Measurements from ENCODE around the gene ARHGEF39. TPM values are rescaled to one million over a fixed set of nuclear protein-coding genes. Genes with fewer than 3 reads are reported as not detected.
"Not testable (repeated sequence)": the region's sequence is repeated elsewhere in the genome, so short reads cannot be mapped to it uniquely, and the experiment has no call there.

ARHGEF39 gene
- total RNA-seq, 5 donors from 2014 or later (not counting 1 experiment from before 2014, with no cell fraction given): 0.12 to 1.3 (median 0.57) TPM

DNA sequence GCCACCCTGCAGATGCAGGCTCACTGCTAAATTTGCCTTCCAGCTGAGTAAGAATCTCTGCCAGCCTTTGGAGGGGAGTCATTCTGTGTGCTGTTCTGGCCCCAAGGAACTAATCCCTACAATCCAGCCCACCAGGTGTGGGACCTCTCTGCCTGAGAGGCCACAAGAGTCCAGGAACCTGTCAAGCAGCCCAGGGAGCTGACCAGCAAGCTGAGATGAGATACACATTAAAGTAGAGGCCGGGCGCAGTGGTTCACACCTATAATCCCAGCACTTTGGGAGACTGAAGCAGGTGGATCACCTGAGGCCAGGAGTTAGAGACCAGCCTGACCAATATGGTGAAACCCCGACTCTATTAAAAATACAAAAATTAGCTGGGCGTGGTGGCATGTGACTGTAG, 52.9 kb downstream of the ARHGEF39 start:
- H3K4me3 ChIP-seq (ENCODE audit: control insufficient read depth in 1 of 2, extremely low read depth in 1 of 2, low read length in 1 of 2); H3K4me3 Mint-ChIP-seq; ATAC-seq (replicated peaks in 1 of 4); H3K9me3 Mint-ChIP-seq; H3K36me3 Mint-ChIP-seq; H3K27ac Mint-ChIP-seq; H3K9me3 ChIP-seq; H3K27ac ChIP-seq (ENCODE audit: low read length); H3K27me3 Mint-ChIP-seq; H3K27me3 ChIP-seq (replicated peaks in 1 of 2; ENCODE audit: control insufficient read depth in 2 of 2, extremely low read depth in 1 of 2, insufficient read depth in 2 of 2, low read length in 1 of 2); DNase-seq; POLR2A ChIA-PET: not testable (repeated sequence)
- H3K4me1 Mint-ChIP-seq: peaks cover 25 to 31% (median 26%) of the 10 kb centered on the region in 3 donors
- CTCF ChIA-PET: interaction anchor here (0.6 to 2.5 kb wide), 13 partner anchors 24 to 214 kb away, joined by 3 to 15 read pairs (median 4); partner anchors contain the start of genes ARHGEF39 (in 1 of the 2), CCDC107 (in 1 of the 2) and RMRP (in 1 of the 2)
- H3K4me1 ChIP-seq (ENCODE audit: control insufficient read depth in 1 of 2, extremely low read depth in 1 of 2, insufficient read depth in 2 of 2, low read length in 2 of 2): peaks cover 0 to 23% of the 10 kb centered on the region in 2 experiments
- 100% methylated on average over 4 of the region's 4 CpGs for WGBS (ENCODE audit: insufficient coverage)
- H3K36me3 ChIP-seq (ENCODE audit: control insufficient read depth in 2 of 2, extremely low read depth in 1 of 2, insufficient read depth in 1 of 2, low read length in 1 of 2): peaks cover 0 to 27% of the 10 kb centered on the region in 2 donors

DNA sequence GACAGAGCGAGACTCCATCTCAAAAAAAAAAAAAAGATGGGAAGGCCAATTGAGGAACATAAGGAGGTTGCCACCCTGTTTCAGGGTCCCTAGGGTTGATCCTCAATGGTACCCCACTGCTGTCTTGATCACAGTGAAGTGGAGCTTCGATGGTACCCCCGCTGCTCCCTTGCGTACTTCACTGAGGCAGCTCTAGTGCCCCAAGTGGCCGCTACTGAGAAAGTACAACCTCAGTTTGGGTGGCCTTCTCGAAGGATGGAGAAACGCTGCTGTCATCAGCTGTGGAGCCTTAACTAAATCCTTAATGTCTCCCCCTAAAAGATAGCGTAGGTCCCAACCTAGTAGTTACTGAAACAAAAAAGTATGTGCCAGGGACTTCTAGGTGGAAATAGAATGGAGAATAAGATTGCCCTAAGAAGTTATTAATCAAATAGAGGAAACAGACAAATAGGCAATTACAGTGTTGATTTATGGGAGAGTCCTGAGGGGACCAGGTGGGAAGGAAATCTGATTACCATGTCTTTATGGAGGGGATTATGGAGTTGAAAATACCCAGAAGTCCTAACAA, 53.7 kb downstream of the ARHGEF39 start:
- Histone ChIP-seq H3K36me3 (ENCODE audit: control insufficient read depth in 2 of 2, extremely low read depth in 1 of 2, insufficient read depth in 1 of 2, low read length in 1 of 2) (peaks cover 0 to 27% of the 10 kb centered on the region in 2 donors), H3K4me3 (ENCODE audit: control insufficient read depth in 1 of 2, extremely low read depth in 1 of 2, low read length in 1 of 2) (no peak overlapping the region), H3K27me3 (replicated peaks in 1 of 2; ENCODE audit: control insufficient read depth in 2 of 2, extremely low read depth in 1 of 2, insufficient read depth in 2 of 2, low read length in 1 of 2) (no peaks in the 10 kb centered on the region), H3K4me1 (ENCODE audit: control insufficient read depth in 1 of 2, extremely low read depth in 1 of 2, insufficient read depth in 2 of 2, low read length in 2 of 2) (peaks cover 4 to 23% of the 10 kb centered on the region in 2 experiments), H3K9me3 (no peaks in the 10 kb centered on the region), H3K27ac (ENCODE audit: low read length) (no peak overlapping the region)
- DNase-seq (peak in 33 of 35 experiments; percentile 8 to 76 (median 50)), ATAC-seq (replicated peaks in 1 of 4) (peak; percentile 83 to 96 (median 91))
- WGBS (ENCODE audit: insufficient coverage): 45% methylated on average over 3 of the region's 8 CpGs
- Mint-ChIP-seq H3K4me1 (peaks cover 23 to 31% (median 26%) of the 10 kb centered on the region in 3 donors), H3K9me3 (no peaks in the 10 kb centered on the region), H3K4me3 (no peak overlapping the region), H3K27ac (peak overlapping the region; percentile 47 to 49), H3K36me3 (peaks cover 13% of the 10 kb centered on the region), H3K27me3 (no peaks in the 10 kb centered on the region)
- ChIA-PET CTCF (interaction anchor here (0.5 to 2.5 kb wide), 20 partner anchors 9 to 487 kb away, joined by 3 to 15 read pairs (median 4); partner anchors contain the start of genes ARHGEF39 (in 1 of the 2), CCDC107 (in 1 of the 2) and RMRP (in 1 of the 2)), POLR2A (no interaction called here)

- H3K9me3 ChIP-seq: no peaks in the 10 kb centered on the region
- H3K27ac ChIP-seq (ENCODE audit: low read length): no peak overlapping the region
- no peaks in the 10 kb centered on the region for H3K27me3 Mint-ChIP-seq
- ATAC-seq (replicated peaks in 1 of 4) (no peak), DNase-seq (no peak)
- H3K36me3 Mint-ChIP-seq: peaks cover 13% of the 10 kb centered on the region
- H3K4me1 Mint-ChIP-seq: peaks cover 22 to 28% (median 27%) of the 10 kb centered on the region in 3 donors
- CTCF ChIA-PET: interaction anchor here in 1 of 2 donors (0.6 kb wide), 1 partner anchor 797 kb away, joined by 3 read pairs; no protein-coding TSS in a partner anchor
- H3K36me3 ChIP-seq (ENCODE audit: control insufficient read depth in 2 of 2, extremely low read depth in 1 of 2, insufficient read depth in 1 of 2, low read length in 1 of 2): peaks cover 0 to 27% of the 10 kb centered on the region in 2 donors
- no peaks in the 10 kb centered on the region for H3K27me3 ChIP-seq (replicated peaks in 1 of 2; ENCODE audit: control insufficient read depth in 2 of 2, extremely low read depth in 1 of 2, insufficient read depth in 2 of 2, low read length in 1 of 2)
- H3K27ac Mint-ChIP-seq: no peak overlapping the region
- POLR2A ChIA-PET: no interaction called here
- WGBS (ENCODE audit: insufficient coverage): 97% methylated on average over 6 of the region's 13 CpGs
- H3K4me1 ChIP-seq (ENCODE audit: control insufficient read depth in 1 of 2, extremely low read depth in 1 of 2, insufficient read depth in 2 of 2, low read length in 2 of 2): peaks cover 9 to 28% of the 10 kb centered on the region in 2 experiments
- no peak overlapping the region for H3K4me3 Mint-ChIP-seq
- no peaks in the 10 kb centered on the region for H3K9me3 Mint-ChIP-seq
- no peak overlapping the region for H3K4me3 ChIP-seq (ENCODE audit: control insufficient read depth in 1 of 2, extremely low read depth in 1 of 2, low read length in 1 of 2)
These were observed 55.2 kb downstream of the ARHGEF39 start for GRCh38 chr9:35609820-35610163.

Other genes starting within 250 kb of the ARHGEF39 start
- gene RUSC2, start 175.1 kb downstream of the ARHGEF39 start, total RNA-seq: 1 to 10 TPM in 3 of 5 donors, under 1 TPM in 2; 0.16 to 3.1 (median 1.2) TPM
- 10 to 100 TPM; 24.2 to 56.1 (median 47.6) TPM for gene TESK1, start 59.9 kb downstream of the ARHGEF39 start, total RNA-seq
- gene CD72, start 46.8 kb downstream of the ARHGEF39 start, total RNA-seq: 1 to 10 TPM; 2.5 to 9.2 (median 4.9) TPM
- gene SIT1, start 14.3 kb downstream of the ARHGEF39 start, total RNA-seq: 10 to 100 TPM; 34.9 to 57.1 (median 51.9) TPM
- over 10,000 TPM; 10,537 to 37,987 (median 30,491) TPM for gene RMRP, start 7.2 kb downstream of the ARHGEF39 start, total RNA-seq
- gene CCDC107, start 6.9 kb downstream of the ARHGEF39 start, total RNA-seq: 10 to 100 TPM; 17.7 to 29.8 (median 27.5) TPM
- under 1 TPM in 2 of 5 donors, not detected in 3; 0.19 to 0.46 TPM for gene CA9, start 8.7 kb upstream of the ARHGEF39 start, total RNA-seq
- 10 to 100 TPM; 21.4 to 66.0 (median 57.5) TPM for gene TPM2, start 24.7 kb upstream of the ARHGEF39 start, total RNA-seq
- 100 to 1,000 TPM; 229 to 366 (median 294) TPM for gene TLN1, start 67.0 kb upstream of the ARHGEF39 start, total RNA-seq
- 10 to 100 TPM; 15.9 to 22.6 (median 19.3) TPM for gene CREB3, start 67.5 kb upstream of the ARHGEF39 start, total RNA-seq
- 10 to 100 TPM; 35.4 to 63.3 (median 60.1) TPM for gene GBA2, start 84.0 kb upstream of the ARHGEF39 start, total RNA-seq
- gene RGP1, start 84.1 kb upstream of the ARHGEF39 start, total RNA-seq: 10 to 100 TPM; 20.6 to 36.5 (median 33.5) TPM
- gene MSMP, start 89.1 kb upstream of the ARHGEF39 start, total RNA-seq: 1 to 10 TPM in 3 of 5 donors, not detected in 2; 1.6 to 5.1 (median 1.6) TPM
- gene NPR2, start 126.4 kb upstream of the ARHGEF39 start, total RNA-seq: 10 to 100 TPM in 3 of 5 donors, 1 to 10 TPM in 2; 5.9 to 10.9 (median 10.5) TPM
- gene SPAG8, start 147.1 kb upstream of the ARHGEF39 start, total RNA-seq: 1 to 10 TPM; 2.8 to 7.1 (median 3.8) TPM
- gene HINT2, start 149.8 kb upstream of the ARHGEF39 start, total RNA-seq: 10 to 100 TPM; 15.4 to 30.3 (median 28.5) TPM
- gene FAM221B, start 163.5 kb upstream of the ARHGEF39 start, total RNA-seq: not detected
- gene TMEM8B, start 164.0 kb upstream of the ARHGEF39 start, total RNA-seq: 10 to 100 TPM in 2 of 5 donors, 1 to 10 TPM in 3; 6.5 to 11.9 (median 7.3) TPM
- gene OR13J1, start 205.2 kb upstream of the ARHGEF39 start, total RNA-seq: not detected
- gene HRCT1, start 241.0 kb upstream of the ARHGEF39 start, total RNA-seq: not detected
- gene SPAAR, start 244.3 kb upstream of the ARHGEF39 start, total RNA-seq: not detected

All from T-cell (primary cell).